ENCODE data around the gene C6orf15. TPM values are rescaled to one million over a fixed set of nuclear protein-coding genes. Genes with fewer than 3 reads are reported as not detected.
A peak's percentile ranks its signal among the peaks of the same experiment; 100 is the strongest.

Gene C6orf15
- total and polyA plus RNA-seq, 2 of the 8 experiments (the other 6 are each of a cell fraction or from before 2014, with no cell fraction given), result not detected

DNA sequence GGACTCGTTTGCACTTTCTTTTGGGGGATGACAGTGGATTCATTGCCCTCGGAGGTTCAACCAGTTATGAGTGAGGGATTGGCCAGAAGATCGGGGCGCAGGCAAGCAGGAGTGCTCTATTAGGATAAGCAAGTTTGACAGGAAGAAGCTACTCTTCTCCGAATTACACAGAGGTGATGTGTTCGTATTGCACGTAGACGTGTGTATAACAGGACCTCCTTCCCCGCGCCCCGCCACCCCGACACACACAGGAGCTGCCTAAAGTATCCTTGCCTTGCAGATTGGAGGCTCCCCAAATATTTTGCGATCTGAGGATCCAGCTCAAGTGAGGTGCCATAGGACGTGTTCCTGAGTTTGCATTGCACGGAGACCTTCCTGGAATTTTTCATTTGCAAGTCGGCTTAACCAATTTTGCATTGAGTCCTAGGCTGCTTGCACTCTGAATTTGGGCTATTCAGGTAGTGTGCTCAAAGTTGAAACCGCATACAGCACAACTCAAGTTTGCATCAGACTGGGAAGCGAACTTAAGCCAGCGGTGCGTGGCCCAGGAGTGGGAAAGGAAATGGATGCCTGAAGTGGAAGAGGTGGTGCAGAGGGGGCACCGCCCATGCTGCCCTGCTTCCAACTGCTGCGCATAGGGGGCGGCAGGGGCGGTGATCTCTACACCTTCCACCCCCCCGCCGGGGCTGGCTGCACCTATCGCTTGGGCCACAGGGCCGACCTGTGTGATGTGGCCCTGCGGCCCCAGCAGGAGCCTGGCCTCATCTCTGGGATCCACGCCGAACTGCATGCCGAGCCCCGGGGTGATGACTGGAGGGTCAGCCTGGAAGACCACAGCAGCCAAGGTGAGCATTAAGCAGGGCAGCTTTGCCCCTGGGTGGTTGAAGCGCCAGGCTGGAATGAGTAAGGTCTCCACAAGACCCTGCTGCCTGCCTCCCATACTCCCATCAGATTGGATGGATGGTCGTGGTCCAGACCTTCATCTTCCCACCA is 46.8 kb upstream of the C6orf15 start:
- H2BK12ac ChIP-seq (ENCODE audit: low read depth, low read length), result peak overlapping the region; percentile 43; the same call in 1 of the 2 replicates
- no peaks in the 10 kb centered on the region for H3K79me1 ChIP-seq (ENCODE audit: low read depth, low read length)
- peaks cover 1 to 2% of the 10 kb centered on the region in 2 experiments for H4K20me1 ChIP-seq (replicated peaks in 1 of 2; ENCODE audit: control insufficient read depth in 1 of 2, insufficient read depth in 2 of 2, low read length in 2 of 2)
- 12% methylated on average over 33 of the region's 35 CpGs; no CpG with 5 or more reads in 1 of the 2 experiments for WGBS, 2 experiments (ENCODE audit: extremely low coverage in 1 of 2, insufficient coverage in 1 of 2, insufficient read length in 1 of 2, insufficient replicate concordance in 2 of 2, low coverage in 1 of 2, low lambda C conversion rate in 2 of 2, missing lambda C conversion rate in 1 of 2)
- peak overlapping the region; percentile 11; the same call in 1 of the 2 replicates for H2BK5ac ChIP-seq (ENCODE audit: low read depth, low read length)
- H3K14ac ChIP-seq (ENCODE audit: insufficient read length), result no peak overlapping the region
- no peaks in the 10 kb centered on the region for H3K9me3 ChIP-seq (ENCODE audit: insufficient read depth in 2 of 2, low read depth in 1 of 2, low read length in 1 of 2)
- H3K4ac ChIP-seq (replicated peaks; ENCODE audit: insufficient read length, low read depth, low read length), result no peak overlapping the region
- no peaks in the 10 kb centered on the region for H3K79me2 ChIP-seq (ENCODE audit: control insufficient read depth in 1 of 2, insufficient read depth in 2 of 2, low read length in 2 of 2)
- H2AK5ac ChIP-seq (ENCODE audit: low read depth, low read length), result no peak overlapping the region
- CTCF ChIA-PET (ENCODE audit: partially characterized antibody), result interaction anchor here (0.6 to 6.3 kb wide), 23 partner anchors 10 to 455 kb away, joined by 3 to 45 read pairs (median 4); partner anchors contain the start of genes POU5F1 and PSORS1C2
- H3K23me2 ChIP-seq (ENCODE audit: low read depth, low read length), result peaks cover 14% of the 10 kb centered on the region
- H4K8ac ChIP-seq (ENCODE audit: extremely low read depth, insufficient read depth, low read length), result no peak overlapping the region; the same call in 1 of the 2 replicates
- 0 out of 2 replicates have a peak overlapping the region, but pooled peaks have one; percentile 15 for H2BK20ac ChIP-seq (ENCODE audit: low read length)
- POLR2A ChIA-PET (ENCODE audit: partially characterized antibody), result interaction anchor here (0.7 to 68.5 kb wide), 5 partner anchors 10 to 337 kb away, joined by 3 to 2251 read pairs (median 3); partner anchors contain the start of genes CCHCR1, CDSN, POU5F1 and PSORS1C1
- peaks cover 0 to 24% (median 18%) of the 10 kb centered on the region in 4 experiments; a peak in 6 of 7 replicates for H3K4me1 ChIP-seq (replicated peaks in 1 of 4; ENCODE audit: control insufficient read depth in 3 of 4, insufficient read depth in 4 of 4, low read length in 3 of 4)
- no peak overlapping the region for H3K56ac ChIP-seq (replicated peaks; ENCODE audit: insufficient read length, low read depth, low read length)
- FAIRE-seq (no peak), DNase-seq (ENCODE audit: low read depth in 1 of 2, low spot score in 2 of 2) (peak in 1 of 2 experiments; percentile 83)
- H3K27me3 ChIP-seq (replicated peaks in 1 of 4; ENCODE audit: control insufficient read depth in 3 of 4, extremely low read depth in 1 of 4, insufficient read depth in 3 of 4, low read length in 3 of 4), result no peaks in the 10 kb centered on the region
- peaks cover 5 to 39% (median 13%) of the 10 kb centered on the region in 4 experiments; a peak in 7 of 8 replicates for H3K36me3 ChIP-seq (ENCODE audit: control insufficient read depth in 2 of 4, insufficient read depth in 4 of 4, low read length in 3 of 4)
- peak overlapping the region in 1 of 4 experiments; percentile 49; a peak in 3 of 7 replicates for H3K9ac ChIP-seq (replicated peaks in 1 of 4; ENCODE audit: extremely low read depth in 1 of 4, low read depth in 3 of 4, low read length in 3 of 4)
- H3K4me3 ChIP-seq (ENCODE audit: extremely low read depth in 1 of 4, insufficient read depth in 2 of 4, low read depth in 3 of 4, low read length in 4 of 4), result peak overlapping the region; percentile 62 to 76 (median 68)
- H4K91ac ChIP-seq (replicated peaks; ENCODE audit: insufficient read length, low read length), result no peak overlapping the region
- H3K27ac ChIP-seq (ENCODE audit: low read depth, low read length), result no peak overlapping the region
- H3K4me2 ChIP-seq (ENCODE audit: insufficient read depth in 1 of 2, low read depth in 2 of 2, low read length in 2 of 2), result peak overlapping the region; percentile 85 to 94
- no peak overlapping the region; the same call in 1 of the 2 replicates for H3K18ac ChIP-seq (ENCODE audit: extremely low read depth, low read length)
- 0 out of 2 replicates have a peak overlapping the region, but pooled peaks have one; percentile 82 for H2BK15ac ChIP-seq (ENCODE audit: low read length)
- no peak overlapping the region for H3K23ac ChIP-seq (ENCODE audit: insufficient read length)
- no peak overlapping the region for H2BK120ac ChIP-seq (replicated peaks; ENCODE audit: low read depth, low read length)
- H2AFZ ChIP-seq (ENCODE audit: low read length), result no peak overlapping the region
- H4K5ac ChIP-seq (ENCODE audit: insufficient read length, low read depth, low read length), result no peak overlapping the region
- TF ChIP-seq, protein P1, sequence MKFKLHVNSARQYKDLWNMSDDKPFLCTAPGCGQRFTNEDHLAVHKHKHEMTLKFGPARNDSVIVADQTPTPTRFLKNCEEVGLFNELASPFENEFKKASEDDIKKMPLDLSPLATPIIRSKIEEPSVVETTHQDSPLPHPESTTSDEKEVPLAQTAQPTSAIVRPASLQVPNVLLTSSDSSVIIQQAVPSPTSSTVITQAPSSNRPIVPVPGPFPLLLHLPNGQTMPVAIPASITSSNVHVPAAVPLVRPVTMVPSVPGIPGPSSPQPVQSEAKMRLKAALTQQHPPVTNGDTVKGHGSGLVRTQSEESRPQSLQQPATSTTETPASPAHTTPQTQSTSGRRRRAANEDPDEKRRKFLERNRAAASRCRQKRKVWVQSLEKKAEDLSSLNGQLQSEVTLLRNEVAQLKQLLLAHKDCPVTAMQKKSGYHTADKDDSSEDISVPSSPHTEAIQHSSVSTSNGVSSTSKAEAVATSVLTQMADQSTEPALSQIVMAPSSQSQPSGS (IDR thresholded peaks at IDR 0.05; ENCODE audit: low read length), result no peak
- TF ChIP-seq, protein P2, sequence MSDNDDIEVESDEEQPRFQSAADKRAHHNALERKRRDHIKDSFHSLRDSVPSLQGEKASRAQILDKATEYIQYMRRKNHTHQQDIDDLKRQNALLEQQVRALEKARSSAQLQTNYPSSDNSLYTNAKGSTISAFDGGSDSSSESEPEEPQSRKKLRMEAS (IDR thresholded peaks at IDR 0.05), result no peak
- TF ChIP-seq NRF1 (IDR thresholded peaks at IDR 0.05; ENCODE audit: low read depth, low read length) (no peak), EZH2 (IDR thresholded peaks at IDR 0.05; ENCODE audit: low read depth, low read length, severe bottlenecking) (no peak), YY1 (IDR thresholded peaks at IDR 0.05; ENCODE audit: low read depth, low read length) (no peak), TAF1 (IDR thresholded peaks at IDR 0.05; ENCODE audit: low read depth, low read length) (no peak)

All from H1 (cell line).